ENCODE results near the gene ZPBP. TPM values are rescaled to one million over a fixed set of nuclear protein-coding genes. Genes with fewer than 3 reads are reported as not detected.

The ZPBP gene
- total RNA-seq, 1 donor from 2014 or later, result not detected

DNA sequence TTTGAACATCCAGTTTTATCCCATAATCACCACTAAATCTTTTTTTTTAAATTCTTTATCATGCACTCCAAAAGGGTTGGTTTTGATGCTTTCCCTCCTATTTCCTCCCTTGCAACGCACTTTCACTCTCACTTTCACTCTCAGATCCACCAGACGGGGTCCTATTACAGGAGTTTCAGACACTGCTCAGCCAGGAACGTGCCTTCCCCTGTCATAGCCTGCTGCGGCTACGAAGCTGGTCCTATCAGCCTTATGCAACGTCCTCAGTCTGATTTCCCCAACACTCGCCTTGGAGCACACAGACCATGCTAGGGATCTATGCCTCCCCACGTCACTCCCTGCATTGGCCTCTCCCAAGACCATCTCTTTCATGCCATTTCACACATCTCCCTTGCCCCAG is 23.4 kb downstream of the ZPBP start:
- H3K4me1 ChIP-seq, result peaks cover 0 to 10% of the 10 kb centered on the region in 2 donors
- intact Hi-C loops (cut with DNase I), result no loop called here
- TF ChIP-seq, protein P1, sequence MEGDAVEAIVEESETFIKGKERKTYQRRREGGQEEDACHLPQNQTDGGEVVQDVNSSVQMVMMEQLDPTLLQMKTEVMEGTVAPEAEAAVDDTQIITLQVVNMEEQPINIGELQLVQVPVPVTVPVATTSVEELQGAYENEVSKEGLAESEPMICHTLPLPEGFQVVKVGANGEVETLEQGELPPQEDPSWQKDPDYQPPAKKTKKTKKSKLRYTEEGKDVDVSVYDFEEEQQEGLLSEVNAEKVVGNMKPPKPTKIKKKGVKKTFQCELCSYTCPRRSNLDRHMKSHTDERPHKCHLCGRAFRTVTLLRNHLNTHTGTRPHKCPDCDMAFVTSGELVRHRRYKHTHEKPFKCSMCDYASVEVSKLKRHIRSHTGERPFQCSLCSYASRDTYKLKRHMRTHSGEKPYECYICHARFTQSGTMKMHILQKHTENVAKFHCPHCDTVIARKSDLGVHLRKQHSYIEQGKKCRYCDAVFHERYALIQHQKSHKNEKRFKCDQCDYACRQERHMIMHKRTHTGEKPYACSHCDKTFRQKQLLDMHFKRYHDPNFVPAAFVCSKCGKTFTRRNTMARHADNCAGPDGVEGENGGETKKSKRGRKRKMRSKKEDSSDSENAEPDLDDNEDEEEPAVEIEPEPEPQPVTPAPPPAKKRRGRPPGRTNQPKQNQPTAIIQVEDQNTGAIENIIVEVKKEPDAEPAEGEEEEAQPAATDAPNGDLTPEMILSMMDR (IDR thresholded peaks at IDR 0.05), result no peak
- H3K27ac ChIP-seq, result peak overlapping the region in 1 of 2 donors; percentile 48
- no peaks in the 10 kb centered on the region for H3K27me3 ChIP-seq
- DNase-seq (ENCODE audit: low spot score in 2 of 2), result no peak
- peak overlapping the region; percentile 66 to 69 for H3K4me3 ChIP-seq
- H3K36me3 ChIP-seq, result no peaks in the 10 kb centered on the region
- peaks cover 5 to 21% of the 10 kb centered on the region in 2 donors for H3K9me3 ChIP-seq

DNA sequence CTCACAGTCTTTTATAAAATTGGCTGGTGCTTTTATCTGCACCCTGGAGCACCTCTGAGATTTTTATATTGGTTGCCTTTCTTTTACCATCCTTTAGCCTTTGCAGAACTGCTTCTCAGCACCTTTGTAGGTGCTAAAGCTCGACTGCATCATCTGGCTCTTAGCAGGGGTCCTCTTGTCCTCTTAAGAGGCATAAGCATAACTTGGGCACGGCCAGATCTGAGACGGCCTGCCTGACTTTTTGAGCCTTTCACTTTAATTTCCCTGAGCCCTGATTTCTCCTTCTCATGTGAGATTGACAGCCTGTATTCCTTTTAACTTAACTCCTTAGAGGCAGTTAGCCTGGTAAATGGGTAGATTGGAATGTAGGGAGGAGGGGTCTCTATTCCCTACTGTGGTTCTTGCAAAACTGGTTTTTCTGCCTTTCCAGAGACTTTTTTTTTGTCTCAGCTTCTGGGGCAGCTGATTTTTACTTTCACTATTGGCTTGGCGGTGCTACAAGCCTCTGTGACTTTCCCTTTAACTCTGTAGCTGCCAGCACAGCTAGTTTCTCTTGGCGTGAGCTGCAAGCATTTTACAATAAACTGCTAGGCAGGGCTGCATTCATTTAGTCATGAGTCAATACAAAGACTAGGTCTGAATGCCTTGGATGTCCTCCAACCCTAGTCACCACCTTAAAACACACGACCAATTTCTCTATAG is 24.0 kb downstream of the ZPBP start:
- Histone ChIP-seq H3K4me1 (peaks cover 0 to 10% of the 10 kb centered on the region in 2 donors), H3K27ac (peak overlapping the region; percentile 44 to 48), H3K27me3 (no peaks in the 10 kb centered on the region), H3K9me3 (peaks cover 5 to 15% of the 10 kb centered on the region in 2 donors), H3K36me3 (no peaks in the 10 kb centered on the region), H3K4me3 (peak overlapping the region; percentile 66 to 69)
- TF ChIP-seq, protein P1 (IDR thresholded peaks at IDR 0.05), result no peak
- DNase-seq (ENCODE audit: low spot score in 2 of 2), result no peak
- intact Hi-C loops (cut with DNase I), result no loop called here

DNA sequence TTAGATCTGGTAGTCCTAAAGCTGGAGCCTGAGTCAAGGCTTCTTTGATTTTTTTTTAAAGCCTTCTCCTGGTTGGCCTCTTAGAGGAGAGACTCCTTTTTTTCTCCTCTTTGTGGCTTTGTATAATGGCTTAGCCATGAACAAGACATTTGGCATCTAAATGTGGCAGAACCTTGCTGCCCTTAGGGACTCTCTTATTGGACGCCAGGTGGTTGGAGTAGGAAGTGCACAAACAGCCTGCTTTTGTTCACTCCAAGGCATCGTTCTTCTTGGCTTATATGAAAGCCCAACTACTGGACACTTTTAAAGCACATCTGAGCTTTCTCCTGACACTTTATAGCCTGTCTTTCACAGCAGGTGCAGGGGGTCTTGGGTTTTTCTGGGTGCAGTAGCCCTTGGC is 25.0 kb downstream of the ZPBP start:
- H3K27me3 ChIP-seq, result no peaks in the 10 kb centered on the region
- H3K27ac ChIP-seq, result no peak overlapping the region
- H3K36me3 ChIP-seq, result no peaks in the 10 kb centered on the region
- peaks cover 3 to 8% of the 10 kb centered on the region in 2 donors for H3K9me3 ChIP-seq
- H3K4me3 ChIP-seq, result peak overlapping the region; percentile 66 to 69
- intact Hi-C loops (cut with DNase I), result no loop called here
- TF ChIP-seq, protein P1 (IDR thresholded peaks at IDR 0.05), result peak in 2 of 3 experiments; percentile 32 to 35
- DNase-seq (ENCODE audit: low spot score in 2 of 2), result no peak
- peaks cover 0 to 10% of the 10 kb centered on the region in 2 donors for H3K4me1 ChIP-seq

DNA sequence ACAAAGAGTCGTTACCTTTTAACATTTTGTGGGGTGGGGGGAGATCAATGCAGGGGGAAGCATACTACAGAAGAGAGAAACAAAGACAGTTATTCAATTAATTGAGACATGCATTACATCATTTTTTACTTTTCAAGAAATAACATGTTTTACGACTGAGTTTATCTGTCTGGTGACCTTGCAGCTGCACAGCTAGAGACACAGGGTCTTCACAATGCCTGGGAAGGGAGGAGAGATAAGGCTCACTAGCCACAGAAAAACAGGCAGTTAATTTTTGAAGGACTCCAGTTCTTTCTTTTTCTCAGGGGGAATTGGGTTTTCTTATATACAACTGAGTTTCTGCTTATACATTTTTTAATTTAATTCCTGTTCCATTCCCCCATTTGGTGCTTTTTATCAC is 30.1 kb downstream of the ZPBP start:
- Histone ChIP-seq H3K4me1 (peaks cover 0 to 5% of the 10 kb centered on the region in 2 donors), H3K27ac (no peak overlapping the region), H3K9me3 (no peaks in the 10 kb centered on the region), H3K4me3 (no peak overlapping the region), H3K36me3 (no peaks in the 10 kb centered on the region), H3K27me3 (no peaks in the 10 kb centered on the region)
- intact Hi-C loops (cut with DNase I), result no loop called here
- TF ChIP-seq, protein P1 (IDR thresholded peaks at IDR 0.05), result no peak
- no peak for DNase-seq (ENCODE audit: low spot score in 2 of 2)

DNA sequence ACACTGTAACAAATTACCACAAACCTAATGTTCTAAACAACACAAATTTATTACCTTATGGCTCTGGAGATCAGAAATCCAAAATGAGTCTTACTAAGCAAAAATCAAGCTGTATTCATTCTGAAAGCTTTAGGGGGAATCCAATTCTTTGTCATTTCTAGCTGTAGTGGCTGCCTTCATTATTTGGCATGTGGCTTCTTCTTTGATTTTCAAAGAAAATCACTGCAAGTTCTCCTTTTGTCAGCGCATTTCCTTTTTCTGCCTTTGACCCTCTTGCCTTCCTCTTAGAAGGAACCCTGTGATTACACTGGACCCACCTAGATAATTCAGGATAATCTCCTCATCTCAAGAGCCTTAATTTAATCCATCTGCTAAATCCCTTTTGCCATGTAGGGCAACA is 36.9 kb downstream of the ZPBP start:
- Histone ChIP-seq H3K27ac (no peak overlapping the region), H3K9me3 (no peaks in the 10 kb centered on the region), H3K4me1 (no peaks in the 10 kb centered on the region), H3K4me3 (no peak overlapping the region), H3K27me3 (no peaks in the 10 kb centered on the region), H3K36me3 (no peaks in the 10 kb centered on the region)
- intact Hi-C loops (cut with DNase I), result no loop called here
- TF ChIP-seq, protein P1 (IDR thresholded peaks at IDR 0.05), result no peak
- DNase-seq (ENCODE audit: low spot score in 2 of 2), result no peak

All from ascending aorta (tissue), 2 donors.